GM23338 (cell line): Measurements from ENCODE around the gene RABGAP1L. TPM values are rescaled to one million over a fixed set of nuclear protein-coding genes. Genes with fewer than 3 reads are reported as not detected.

ENCODE experiments used
- ATAC-seq: fragments of 200-7000 bp; cut with Tn5 transposase; 3 replicates; pipeline ENCODE4 v1.9.1; 2020
- DNase-seq: peaks from one replicate; pipeline ENCODE4 v3.0.0-alpha.2; 2015; ENCODE audit warnings: low spot score
- H2AFZ ChIP-seq: fragments of 200-600 bp; sonication (generic); 2 replicates; pipeline ENCODE4 v1.8.0; 2016; ENCODE audit warnings: antibody characterized with exemption, mild to moderate bottlenecking, moderate library complexity
- H3F3A ChIP-seq: fragments of 200-600 bp; sonication (generic); replicated peaks from 2 replicates; pipeline ENCODE4 v1.8.0; 2017; ENCODE audit warnings: antibody characterized with exemption, mixed run types, low read depth
- H3K27ac ChIP-seq: fragments of 200-600 bp; sonication (generic); 2 replicates; pipeline ENCODE4 v1.6.1; 2016; ENCODE audit warnings: low read depth
- H3K27me3 ChIP-seq: fragments of 200-600 bp; sonication (generic); 2 replicates; pipeline ENCODE4 v1.8.0; 2016; ENCODE audit warnings: mild to moderate bottlenecking, mixed run types, moderate library complexity; ENCODE audit not compliant: insufficient read depth
- H3K36me3 ChIP-seq: fragments of 200-600 bp; sonication (generic); 2 replicates; pipeline ENCODE4 v1.8.0; 2016; ENCODE audit warnings: mild to moderate bottlenecking; ENCODE audit not compliant: insufficient read depth
- H3K4me1 ChIP-seq: fragments of 200-600 bp; sonication (generic); 2 replicates; pipeline ENCODE4 v1.8.0; 2016; ENCODE audit warnings: mild to moderate bottlenecking, moderate library complexity; ENCODE audit not compliant: insufficient read depth
- H3K4me2 ChIP-seq: fragments of 200-600 bp; sonication (generic); 2 replicates; pipeline ENCODE4 v1.7.1; 2017; ENCODE audit warnings: mixed run types
- H3K4me3 ChIP-seq: fragments of 200-600 bp; sonication (generic); 2 replicates; pipeline ENCODE4 v1.6.1; 2016; ENCODE audit warnings: mixed run types
- H3K79me2 ChIP-seq: fragments of 200-600 bp; sonication (generic); replicated peaks from 2 replicates; pipeline ENCODE4 v1.8.0; 2017; ENCODE audit warnings: mild to moderate bottlenecking; ENCODE audit not compliant: insufficient read depth
- H3K9me2 ChIP-seq: fragments of 200-600 bp; sonication (generic); 2 replicates; pipeline ENCODE4 v1.8.0; 2017; ENCODE audit not compliant: insufficient read depth
- H4K20me1 ChIP-seq: fragments of 200-600 bp; sonication (generic); replicated peaks from 2 replicates; pipeline ENCODE4 v1.8.0; 2017; ENCODE audit warnings: mild to moderate bottlenecking; ENCODE audit not compliant: insufficient read depth
- H3K27ac Mint-ChIP-seq: 2 replicates; pipeline ENCODE4 v1.8.0; 2020; ENCODE audit warnings: inconsistent platforms, mild to moderate bottlenecking, moderate library complexity, mixed read lengths
- H3K27me3 Mint-ChIP-seq: 3 replicates; pipeline ENCODE4 v1.8.0; 2022; ENCODE audit warnings: low read depth, mild to moderate bottlenecking, moderate library complexity, mixed read lengths, inconsistent platforms; ENCODE audit not compliant: insufficient read depth, poor library complexity
- H3K36me3 Mint-ChIP-seq: 3 replicates; pipeline ENCODE4 v1.8.0; 2021; ENCODE audit warnings: low read depth, mild to moderate bottlenecking, inconsistent platforms, moderate library complexity, mixed read lengths
- H3K4me1 Mint-ChIP-seq: 3 replicates; pipeline ENCODE4 v1.8.0; 2020; ENCODE audit warnings: mild to moderate bottlenecking, inconsistent platforms, mixed read lengths
- H3K4me3 Mint-ChIP-seq: 3 replicates; pipeline ENCODE4 v1.8.0; 2021; ENCODE audit warnings: moderate library complexity, mild to moderate bottlenecking, inconsistent platforms, mixed read lengths
- H3K9me3 Mint-ChIP-seq: 3 replicates; pipeline ENCODE4 v1.8.0; 2020; ENCODE audit warnings: moderate library complexity, mild to moderate bottlenecking, inconsistent platforms, mixed read lengths
- CREB1 ChIP-seq: fragments of 250-450 bp; sonication (Bioruptor Pico); IDR thresholded peaks from 2 replicates; pipeline ENCODE4 v1.5.0; 2020; ENCODE audit warnings: low read depth, mild to moderate bottlenecking, moderate library complexity
- CTCF ChIP-seq, 2 experiments: fragments of 200-600 bp in 1 of 2; sonication (generic) in 1 of 2; conservative IDR thresholded peaks; 2 replicates each; pipeline versions ENCODE4 v1.5.1 to v1.6.1; 2016 to 2017; ENCODE audit warnings: antibody characterized with exemption in 2 of 2, low read depth in 2 of 2, mild to moderate bottlenecking in 2 of 2, moderate library complexity in 1 of 2
- EZH2 ChIP-seq: fragments of 200-600 bp; sonication (generic); IDR thresholded peaks from one replicate; pipeline ENCODE4 v1.8.0; 2017; ENCODE audit warnings: antibody characterized with exemption, mild to moderate bottlenecking, low read depth; ENCODE audit not compliant: unreplicated experiment
- EZH2phosphoT487 ChIP-seq: fragments of 200-600 bp; sonication (generic); IDR thresholded peaks from one replicate; pipeline ENCODE4 v1.8.1; 2018; ENCODE audit warnings: antibody characterized with exemption; ENCODE audit not compliant: unreplicated experiment
- JUNB ChIP-seq: IDR thresholded peaks from one replicate; pipeline ENCODE4 v1.6.1; 2016; ENCODE audit warnings: antibody characterized with exemption; ENCODE audit not compliant: unreplicated experiment
- NANOG ChIP-seq: IDR thresholded peaks from 2 replicates; pipeline ENCODE4 v1.6.1; 2016; ENCODE audit warnings: antibody characterized with exemption, borderline replicate concordance
- POLR2AphosphoS5 ChIP-seq: IDR thresholded peaks from 2 replicates; pipeline ENCODE4 v1.6.1; 2016; ENCODE audit warnings: antibody characterized with exemption, low read depth
- STAT1 ChIP-seq: IDR thresholded peaks from one replicate; pipeline ENCODE4 v1.6.1; 2016; ENCODE audit warnings: antibody characterized with exemption; ENCODE audit not compliant: unreplicated experiment
- ZNF114 ChIP-seq: fragments of 250-450 bp; sonication (Bioruptor Pico); IDR thresholded peaks from 2 replicates; pipeline ENCODE4 v1.5.0; 2020; ENCODE audit warnings: mild to moderate bottlenecking, moderate library complexity
- ZNF331 ChIP-seq: fragments of 250-450 bp; sonication (Bioruptor Pico); IDR thresholded peaks from 2 replicates; pipeline ENCODE4 v1.5.0; 2020; ENCODE audit warnings: low read depth, mild to moderate bottlenecking, moderate library complexity
- polyA plus RNA-seq: library from polyadenylated mRNA; unstranded; fragments of >200 nt; fragmentation: Nextera tagmentation; extraction: Ambion mirVana; gene quantifications from 2 replicates; pipeline ENCODE4 v1.2.1, GENCODE V29; 2016
- total RNA-seq: library from RNA; depleted of rRNA; stranded (reverse); fragments of >200 nt; shearing (Covaris generic); gene quantifications from 2 replicates; pipeline ENCODE4 v1.2.3, GENCODE V29; 2014
- TF ChIP-seq, protein P1 (sequence below): IDR thresholded peaks from 2 replicates; pipeline ENCODE4 v1.6.1; 2016; ENCODE audit warnings: antibody characterized with exemption
- TF ChIP-seq, protein P2 (sequence below): fragments of 250-450 bp; sonication (Bioruptor Pico); IDR thresholded peaks from 2 replicates; pipeline ENCODE4 v1.5.0; 2020; ENCODE audit warnings: mild to moderate bottlenecking, moderate library complexity
- TF ChIP-seq, protein P3 (sequence below): IDR thresholded peaks from one replicate; pipeline ENCODE4 v1.6.1; 2018; ENCODE audit warnings: antibody characterized with exemption; ENCODE audit not compliant: unreplicated experiment

Gene RABGAP1L
- total and polyA plus RNA-seq, 2 experiments from 2014 or later, result 83.2 to 136 TPM

DNA sequence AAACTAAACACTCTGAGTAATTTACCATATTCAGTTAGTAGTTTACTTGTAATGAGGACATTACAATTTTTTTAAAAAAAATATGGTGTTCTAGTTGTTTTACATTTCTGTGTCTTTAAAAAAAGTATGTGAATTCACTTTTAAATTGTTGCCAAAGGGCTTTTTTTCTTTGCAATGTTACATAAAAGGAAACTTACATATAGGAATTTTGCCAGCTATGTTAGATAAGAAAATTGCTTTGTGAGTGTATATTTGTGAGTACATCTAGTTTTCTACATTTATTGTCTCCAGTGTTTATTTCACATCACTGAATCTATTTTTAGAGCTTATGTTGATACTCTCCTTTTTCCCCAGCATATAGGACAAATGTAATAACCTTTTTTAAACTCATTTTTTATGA, 495.2 kb downstream of the RABGAP1L start:
- Histone ChIP-seq H3K4me1 (no peaks in the 10 kb centered on the region), H3F3A (no peaks in the 10 kb centered on the region), H2AFZ (no peak overlapping the region), H3K36me3 (no peaks in the 10 kb centered on the region), H3K9me2 (0 out of 2 replicates have a peak, but pooled peaks cover 4% of the 10 kb centered on the region), H3K4me3 (no peak overlapping the region), H3K27me3 (no peaks in the 10 kb centered on the region), H3K27ac (no peak overlapping the region), H3K79me2 (no peaks in the 10 kb centered on the region), H4K20me1 (no peaks in the 10 kb centered on the region), H3K4me2 (no peak overlapping the region)
- Mint-ChIP-seq H3K4me1 (peaks cover 8% of the 10 kb centered on the region; the same call in 1 of the 3 replicates), H3K27ac (no peak overlapping the region), H3K4me3 (no peak overlapping the region), H3K36me3 (peaks cover 5% of the 10 kb centered on the region; the same call in 1 of the 3 replicates), H3K27me3 (peaks cover 3% of the 10 kb centered on the region), H3K9me3 (0 out of 3 replicates have a peak, but pooled peaks cover 4% of the 10 kb centered on the region)
- TF ChIP-seq STAT1 (no peak), EZH2phosphoT487 (no peak), JUNB (no peak), EZH2 (no peak), NANOG (no peak), CTCF (conservative IDR thresholded peaks at IDR 0.05; ENCODE audit: low read depth in 2 of 2) (no peak), ZNF331 (CRISPR knock-in tag) (no peak), ZNF114 (no peak), POLR2AphosphoS5 (no peak), CREB1 (CRISPR knock-in tag) (no peak)
- TF ChIP-seq, protein P1, sequence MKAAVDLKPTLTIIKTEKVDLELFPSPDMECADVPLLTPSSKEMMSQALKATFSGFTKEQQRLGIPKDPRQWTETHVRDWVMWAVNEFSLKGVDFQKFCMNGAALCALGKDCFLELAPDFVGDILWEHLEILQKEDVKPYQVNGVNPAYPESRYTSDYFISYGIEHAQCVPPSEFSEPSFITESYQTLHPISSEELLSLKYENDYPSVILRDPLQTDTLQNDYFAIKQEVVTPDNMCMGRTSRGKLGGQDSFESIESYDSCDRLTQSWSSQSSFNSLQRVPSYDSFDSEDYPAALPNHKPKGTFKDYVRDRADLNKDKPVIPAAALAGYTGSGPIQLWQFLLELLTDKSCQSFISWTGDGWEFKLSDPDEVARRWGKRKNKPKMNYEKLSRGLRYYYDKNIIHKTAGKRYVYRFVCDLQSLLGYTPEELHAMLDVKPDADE, result no peak
- TF ChIP-seq, protein P2, sequence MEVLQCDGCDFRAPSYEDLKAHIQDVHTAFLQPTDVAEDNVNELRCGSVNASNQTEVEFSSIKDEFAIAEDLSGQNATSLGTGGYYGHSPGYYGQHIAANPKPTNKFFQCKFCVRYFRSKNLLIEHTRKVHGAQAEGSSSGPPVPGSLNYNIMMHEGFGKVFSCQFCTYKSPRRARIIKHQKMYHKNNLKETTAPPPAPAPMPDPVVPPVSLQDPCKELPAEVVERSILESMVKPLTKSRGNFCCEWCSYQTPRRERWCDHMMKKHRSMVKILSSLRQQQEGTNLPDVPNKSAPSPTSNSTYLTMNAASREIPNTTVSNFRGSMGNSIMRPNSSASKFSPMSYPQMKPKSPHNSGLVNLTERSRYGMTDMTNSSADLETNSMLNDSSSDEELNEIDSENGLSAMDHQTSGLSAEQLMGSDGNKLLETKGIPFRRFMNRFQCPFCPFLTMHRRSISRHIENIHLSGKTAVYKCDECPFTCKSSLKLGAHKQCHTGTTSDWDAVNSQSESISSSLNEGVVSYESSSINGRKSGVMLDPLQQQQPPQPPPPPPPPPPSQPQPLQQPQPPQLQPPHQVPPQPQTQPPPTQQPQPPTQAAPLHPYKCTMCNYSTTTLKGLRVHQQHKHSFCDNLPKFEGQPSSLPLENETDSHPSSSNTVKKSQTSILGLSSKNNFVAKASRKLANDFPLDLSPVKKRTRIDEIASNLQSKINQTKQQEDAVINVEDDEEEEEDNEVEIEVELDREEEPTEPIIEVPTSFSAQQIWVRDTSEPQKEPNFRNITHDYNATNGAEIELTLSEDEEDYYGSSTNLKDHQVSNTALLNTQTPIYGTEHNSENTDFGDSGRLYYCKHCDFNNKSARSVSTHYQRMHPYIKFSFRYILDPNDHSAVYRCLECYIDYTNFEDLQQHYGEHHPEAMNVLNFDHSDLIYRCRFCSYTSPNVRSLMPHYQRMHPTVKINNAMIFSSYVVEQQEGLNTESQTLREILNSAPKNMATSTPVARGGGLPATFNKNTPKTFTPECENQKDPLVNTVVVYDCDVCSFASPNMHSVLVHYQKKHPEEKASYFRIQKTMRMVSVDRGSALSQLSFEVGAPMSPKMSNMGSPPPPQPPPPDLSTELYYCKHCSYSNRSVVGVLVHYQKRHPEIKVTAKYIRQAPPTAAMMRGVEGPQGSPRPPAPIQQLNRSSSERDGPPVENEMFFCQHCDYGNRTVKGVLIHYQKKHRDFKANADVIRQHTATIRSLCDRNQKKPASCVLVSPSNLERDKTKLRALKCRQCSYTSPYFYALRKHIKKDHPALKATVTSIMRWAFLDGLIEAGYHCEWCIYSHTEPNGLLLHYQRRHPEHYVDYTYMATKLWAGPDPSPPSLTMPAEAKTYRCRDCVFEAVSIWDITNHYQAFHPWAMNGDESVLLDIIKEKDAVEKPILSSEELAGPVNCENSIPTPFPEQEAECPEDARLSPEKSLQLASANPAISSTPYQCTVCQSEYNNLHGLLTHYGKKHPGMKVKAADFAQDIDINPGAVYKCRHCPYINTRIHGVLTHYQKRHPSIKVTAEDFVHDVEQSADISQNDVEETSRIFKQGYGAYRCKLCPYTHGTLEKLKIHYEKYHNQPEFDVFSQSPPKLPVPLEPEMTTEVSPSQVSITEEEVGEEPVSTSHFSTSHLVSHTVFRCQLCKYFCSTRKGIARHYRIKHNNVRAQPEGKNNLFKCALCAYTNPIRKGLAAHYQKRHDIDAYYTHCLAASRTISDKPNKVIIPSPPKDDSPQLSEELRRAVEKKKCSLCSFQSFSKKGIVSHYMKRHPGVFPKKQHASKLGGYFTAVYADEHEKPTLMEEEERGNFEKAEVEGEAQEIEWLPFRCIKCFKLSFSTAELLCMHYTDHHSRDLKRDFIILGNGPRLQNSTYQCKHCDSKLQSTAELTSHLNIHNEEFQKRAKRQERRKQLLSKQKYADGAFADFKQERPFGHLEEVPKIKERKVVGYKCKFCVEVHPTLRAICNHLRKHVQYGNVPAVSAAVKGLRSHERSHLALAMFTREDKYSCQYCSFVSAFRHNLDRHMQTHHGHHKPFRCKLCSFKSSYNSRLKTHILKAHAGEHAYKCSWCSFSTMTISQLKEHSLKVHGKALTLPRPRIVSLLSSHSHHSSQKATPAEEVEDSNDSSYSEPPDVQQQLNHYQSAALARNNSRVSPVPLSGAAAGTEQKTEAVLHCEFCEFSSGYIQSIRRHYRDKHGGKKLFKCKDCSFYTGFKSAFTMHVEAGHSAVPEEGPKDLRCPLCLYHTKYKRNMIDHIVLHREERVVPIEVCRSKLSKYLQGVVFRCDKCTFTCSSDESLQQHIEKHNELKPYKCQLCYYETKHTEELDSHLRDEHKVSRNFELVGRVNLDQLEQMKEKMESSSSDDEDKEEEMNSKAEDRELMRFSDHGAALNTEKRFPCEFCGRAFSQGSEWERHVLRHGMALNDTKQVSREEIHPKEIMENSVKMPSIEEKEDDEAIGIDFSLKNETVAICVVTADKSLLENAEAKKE (CRISPR knock-in tag), result no peak
- TF ChIP-seq, protein P3, sequence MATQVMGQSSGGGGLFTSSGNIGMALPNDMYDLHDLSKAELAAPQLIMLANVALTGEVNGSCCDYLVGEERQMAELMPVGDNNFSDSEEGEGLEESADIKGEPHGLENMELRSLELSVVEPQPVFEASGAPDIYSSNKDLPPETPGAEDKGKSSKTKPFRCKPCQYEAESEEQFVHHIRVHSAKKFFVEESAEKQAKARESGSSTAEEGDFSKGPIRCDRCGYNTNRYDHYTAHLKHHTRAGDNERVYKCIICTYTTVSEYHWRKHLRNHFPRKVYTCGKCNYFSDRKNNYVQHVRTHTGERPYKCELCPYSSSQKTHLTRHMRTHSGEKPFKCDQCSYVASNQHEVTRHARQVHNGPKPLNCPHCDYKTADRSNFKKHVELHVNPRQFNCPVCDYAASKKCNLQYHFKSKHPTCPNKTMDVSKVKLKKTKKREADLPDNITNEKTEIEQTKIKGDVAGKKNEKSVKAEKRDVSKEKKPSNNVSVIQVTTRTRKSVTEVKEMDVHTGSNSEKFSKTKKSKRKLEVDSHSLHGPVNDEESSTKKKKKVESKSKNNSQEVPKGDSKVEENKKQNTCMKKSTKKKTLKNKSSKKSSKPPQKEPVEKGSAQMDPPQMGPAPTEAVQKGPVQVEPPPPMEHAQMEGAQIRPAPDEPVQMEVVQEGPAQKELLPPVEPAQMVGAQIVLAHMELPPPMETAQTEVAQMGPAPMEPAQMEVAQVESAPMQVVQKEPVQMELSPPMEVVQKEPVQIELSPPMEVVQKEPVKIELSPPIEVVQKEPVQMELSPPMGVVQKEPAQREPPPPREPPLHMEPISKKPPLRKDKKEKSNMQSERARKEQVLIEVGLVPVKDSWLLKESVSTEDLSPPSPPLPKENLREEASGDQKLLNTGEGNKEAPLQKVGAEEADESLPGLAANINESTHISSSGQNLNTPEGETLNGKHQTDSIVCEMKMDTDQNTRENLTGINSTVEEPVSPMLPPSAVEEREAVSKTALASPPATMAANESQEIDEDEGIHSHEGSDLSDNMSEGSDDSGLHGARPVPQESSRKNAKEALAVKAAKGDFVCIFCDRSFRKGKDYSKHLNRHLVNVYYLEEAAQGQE, result no peak
- ATAC-seq (no peak), DNase-seq (no peak)
